CD4-positive, alpha-beta T cell (primary cell): ENCODE measurements around the gene ASCC2. TPM values are rescaled to one million over a fixed set of nuclear protein-coding genes. Genes with fewer than 3 reads are reported as not detected.
A peak's percentile ranks its signal among the peaks of the same experiment; 100 is the strongest.

Source experiments
- ATAC-seq: fragments of 200-7000 bp; cut with Tn5 transposase; one replicate; pipeline ENCODE4 v1.10.0; 2022; ENCODE audit warnings: mild to moderate bottlenecking; ENCODE audit not compliant: poor library complexity
- CTCF ChIA-PET: fragments of 350-600 bp; sonication (Branson Sonifier 250); formaldehyde crosslinking; loops from one replicate; lab custom pipeline; 2021; ENCODE audit warnings: antibody characterized with exemption, inconsistent platforms; lab: Charles Lee
- POLR2A ChIA-PET: fragments of 350-600 bp; sonication (Branson Sonifier 250); formaldehyde crosslinking; loops from one replicate; lab custom pipeline; 2021; ENCODE audit warnings: antibody characterized with exemption, inconsistent platforms; lab: Charles Lee
- DNase-seq, 14 experiments: peaks; one replicate each; pipeline ENCODE4 v3.0.0-alpha.2; 2013 to 2020; ENCODE audit warnings: mixed read lengths in 2 of 14
- H3K27ac ChIP-seq, 2 donors: one replicate each; pipeline versions ENCODE4 v1.5.1 to v1.7.0; 2013; ENCODE audit warnings: low read length in 2 of 2, low read depth in 1 of 2, mild to moderate bottlenecking in 1 of 2
- H3K27me3 ChIP-seq, 2 experiments: 1 replicate in 1 of 2; 2 replicates in 1 of 2; pipeline versions ENCODE4 v1.6.1 to v1.7.0; 2013; ENCODE audit warnings: low read length in 2 of 2, control low read depth in 1 of 2, mild to moderate bottlenecking in 1 of 2, moderate library complexity in 1 of 2; ENCODE audit not compliant: insufficient read depth in 2 of 2, control insufficient read depth in 1 of 2
- H3K36me3 ChIP-seq: one replicate; pipeline ENCODE4 v1.6.1; 2013; ENCODE audit warnings: low read length, control low read depth; ENCODE audit not compliant: insufficient read depth
- H3K4me1 ChIP-seq: one replicate; pipeline ENCODE4 v1.6.1; 2013; ENCODE audit warnings: low read length, control low read depth; ENCODE audit not compliant: insufficient read depth
- H3K4me3 ChIP-seq: one replicate; pipeline ENCODE4 v1.5.1; 2013; ENCODE audit warnings: mild to moderate bottlenecking, low read length, moderate library complexity
- H3K9me3 ChIP-seq, 2 experiments: 1 replicate in 1 of 2; 2 replicates in 1 of 2; pipeline versions ENCODE4 v1.6.1 to v1.7.0; 2013; ENCODE audit warnings: low read length in 2 of 2, mild to moderate bottlenecking in 2 of 2, control low read depth in 1 of 2, moderate library complexity in 1 of 2; ENCODE audit not compliant: control insufficient read depth in 1 of 2, insufficient read depth in 1 of 2
- H3K27ac Mint-ChIP-seq: one replicate; pipeline ENCODE4 v1.8.0; 2020; ENCODE audit warnings: mixed read lengths
- H3K27me3 Mint-ChIP-seq: one replicate; pipeline ENCODE4 v1.8.0; 2021; ENCODE audit warnings: mixed read lengths
- H3K36me3 Mint-ChIP-seq: one replicate; pipeline ENCODE4 v1.8.0; 2021; ENCODE audit warnings: low read depth, mixed read lengths
- H3K4me1 Mint-ChIP-seq: one replicate; pipeline ENCODE4 v1.8.0; 2021; ENCODE audit warnings: low read depth, mixed read lengths
- H3K4me3 Mint-ChIP-seq: one replicate; pipeline ENCODE4 v1.8.0; 2020; ENCODE audit warnings: mild to moderate bottlenecking, mixed read lengths
- H3K9me3 Mint-ChIP-seq: one replicate; pipeline ENCODE4 v1.8.0; 2020; ENCODE audit warnings: mixed read lengths
- CTCF ChIP-seq: fragments of 200-600 bp; IDR thresholded peaks from one replicate; pipeline ENCODE4 v1.8.0; 2022; ENCODE audit warnings: antibody characterized with exemption, mild to moderate bottlenecking
- intact Hi-C, 2 experiments: fragments of 100-400 bp; cut with DNase I in 1 of 2; cut with micrococcal nuclease in 1 of 2; formaldehyde crosslinking; loops; one replicate each; pipeline versions ENCODE4 v1.15.1 to v1.9.0; 2023 to 2025; cut with DNase I, micrococcal nuclease
- total RNA-seq, 174 experiments: library from RNA in 2 of 174; stranded (reverse) in 2 of 174; gene quantifications; one replicate each; pipeline ENCODE4 v1.2.3 and lab custom pipeline; 2021 to 2026

ASCC2 gene
- total RNA-seq, 2 experiments from 2014 or later: 67.1 to 68.3 TPM

- POLR2A ChIA-PET: interaction anchor here (0.6 to 1.9 kb wide), 12 partner anchors 9 to 658 kb away, joined by 3 to 14 read pairs (median 4); partner anchors contain the start of genes ASCC2 and THOC5
- peaks cover 19% of the 10 kb centered on the region for H3K36me3 ChIP-seq
- peaks cover 43% of the 10 kb centered on the region for H3K36me3 Mint-ChIP-seq
- peak overlapping the region; percentile 58 to 78 for H3K27ac ChIP-seq
- H3K27ac Mint-ChIP-seq: peak overlapping the region; percentile 88
- no peak for TF ChIP-seq CTCF
- no peaks in the 10 kb centered on the region for H3K27me3 ChIP-seq
- peaks cover 30% of the 10 kb centered on the region for H3K4me1 ChIP-seq
- H3K4me3 Mint-ChIP-seq: peak overlapping the region; percentile 98
- CTCF ChIA-PET: no interaction called here
- H3K9me3 ChIP-seq: no peaks in the 10 kb centered on the region
- ATAC-seq (no peak), DNase-seq (peak in 7 of 14 experiments; percentile 3 to 38 (median 14))
- intact Hi-C loops: loop anchor here (1.0 to 10.0 kb wide), 9 partner anchors 72 to 1986 kb away; partner anchors contain the start of genes AP1B1 (in 1 of the 2), ASCC2 (in 1 of the 2), DEPDC5 (in 1 of the 2) and MTMR3 (in 1 of the 2)
- H3K9me3 Mint-ChIP-seq: no peaks in the 10 kb centered on the region
- peaks cover 34% of the 10 kb centered on the region for H3K4me1 Mint-ChIP-seq
- H3K27me3 Mint-ChIP-seq: no peaks in the 10 kb centered on the region
- peak overlapping the region; percentile 83 for H3K4me3 ChIP-seq
Measured at GRCh38 chr22:29765905-29766631, 72.0 kb downstream of the ASCC2 start.

GRCh38 chr22:29762263-29762662, 75.8 kb downstream of the ASCC2 start:
- DNase-seq: no peak
- H3K27ac Mint-ChIP-seq: no peak overlapping the region
- no peak for ATAC-seq
- H3K27ac ChIP-seq: no peak overlapping the region
- POLR2A ChIA-PET: no interaction called here
- H3K36me3 ChIP-seq: no peaks in the 10 kb centered on the region
- peaks cover 21% of the 10 kb centered on the region for H3K4me1 Mint-ChIP-seq
- no peaks in the 10 kb centered on the region for H3K27me3 ChIP-seq
- no peaks in the 10 kb centered on the region for H3K9me3 Mint-ChIP-seq
- no peak overlapping the region for H3K4me3 Mint-ChIP-seq
- CTCF ChIA-PET: no interaction called here
- H3K4me1 ChIP-seq: peaks cover 15% of the 10 kb centered on the region
- peaks cover 7% of the 10 kb centered on the region for H3K36me3 Mint-ChIP-seq
- TF ChIP-seq CTCF: no peak
- H3K9me3 ChIP-seq: no peaks in the 10 kb centered on the region
- H3K4me3 ChIP-seq: no peak overlapping the region
- H3K27me3 Mint-ChIP-seq: no peaks in the 10 kb centered on the region
- intact Hi-C loops: loop anchor here in 1 of 2 experiments (10.0 kb wide), 1 partner anchor 377 kb away; the partner anchor contains the start of gene AP1B1

- POLR2A ChIA-PET: no interaction called here
- Histone ChIP-seq H3K9me3 (no peaks in the 10 kb centered on the region), H3K27me3 (no peaks in the 10 kb centered on the region), H3K27ac (no peak overlapping the region), H3K36me3 (no peaks in the 10 kb centered on the region), H3K4me3 (no peak overlapping the region), H3K4me1 (no peaks in the 10 kb centered on the region)
- CTCF ChIA-PET: no interaction called here
- Mint-ChIP-seq H3K36me3 (peaks cover 4% of the 10 kb centered on the region), H3K27ac (no peak overlapping the region), H3K4me1 (no peaks in the 10 kb centered on the region), H3K4me3 (no peak overlapping the region), H3K9me3 (no peaks in the 10 kb centered on the region), H3K27me3 (no peaks in the 10 kb centered on the region)
- ATAC-seq (no peak), DNase-seq (no peak)
- intact Hi-C loops: no loop called here
- no peak for TF ChIP-seq CTCF
Measured at GRCh38 chr22:29758959-29759358, 79.1 kb downstream of the ASCC2 start.
